Activated B cell treated with CpG ODN at 0.5 μM for 24 hours (primary cell): Measurements from ENCODE around the gene PLBD2. TPM values are rescaled to one million over a fixed set of nuclear protein-coding genes. Genes with fewer than 3 reads are reported as not detected.
A peak's percentile ranks its signal among the peaks of the same experiment; 100 is the strongest.

ENCODE experiments used
- ATAC-seq: fragments of 200-7000 bp; cut with Tn5 transposase; one replicate; pipeline ENCODE4 v1.10.0; 2021; ENCODE audit warnings: low read depth, mild to moderate bottlenecking, moderate library complexity
- CTCF ChIA-PET: fragments of 350-600 bp; sonication (Branson Sonifier 250); formaldehyde crosslinking; loops from one replicate; lab custom pipeline; 2021; ENCODE audit warnings: antibody characterized with exemption; lab: Charles Lee
- POLR2A ChIA-PET: fragments of 350-600 bp; sonication (Branson Sonifier 250); formaldehyde crosslinking; loops from one replicate; lab custom pipeline; 2021; ENCODE audit warnings: antibody characterized with exemption; lab: Charles Lee
- DNase-seq: peaks from one replicate; pipeline ENCODE4 v3.0.0; 2022
- H3K27ac Mint-ChIP-seq: one replicate; pipeline ENCODE4 v1.8.0; 2020; ENCODE audit warnings: mixed read lengths
- H3K27me3 Mint-ChIP-seq: one replicate; pipeline ENCODE4 v1.8.0; 2021; ENCODE audit warnings: mixed read lengths
- H3K36me3 Mint-ChIP-seq: one replicate; pipeline ENCODE4 v1.8.0; 2021; ENCODE audit warnings: low read depth, mixed read lengths
- H3K4me1 Mint-ChIP-seq: one replicate; pipeline ENCODE4 v1.8.0; 2021; ENCODE audit warnings: mixed read lengths
- H3K4me3 Mint-ChIP-seq: one replicate; pipeline ENCODE4 v1.8.0; 2020; ENCODE audit warnings: mild to moderate bottlenecking, mixed read lengths
- H3K9me3 Mint-ChIP-seq: one replicate; pipeline ENCODE4 v1.8.0; 2020; ENCODE audit warnings: mixed read lengths
- intact Hi-C: fragments of 100-400 bp; cut with micrococcal nuclease; formaldehyde crosslinking; loops from one replicate; pipeline ENCODE4 v1.15.1; 2024
- total RNA-seq: library from RNA; stranded (reverse); gene quantifications from 2 replicates; pipeline ENCODE4 v1.2.3, GENCODE V29; 2022
- TF ChIP-seq, protein P1 (sequence below): fragments of 200-600 bp; IDR thresholded peaks from one replicate; pipeline ENCODE4 v1.8.0; 2022; ENCODE audit warnings: antibody characterized with exemption, mild to moderate bottlenecking

PLBD2 gene
- total RNA-seq, 1 donor from 2014 or later, result 13.7 TPM

DNA sequence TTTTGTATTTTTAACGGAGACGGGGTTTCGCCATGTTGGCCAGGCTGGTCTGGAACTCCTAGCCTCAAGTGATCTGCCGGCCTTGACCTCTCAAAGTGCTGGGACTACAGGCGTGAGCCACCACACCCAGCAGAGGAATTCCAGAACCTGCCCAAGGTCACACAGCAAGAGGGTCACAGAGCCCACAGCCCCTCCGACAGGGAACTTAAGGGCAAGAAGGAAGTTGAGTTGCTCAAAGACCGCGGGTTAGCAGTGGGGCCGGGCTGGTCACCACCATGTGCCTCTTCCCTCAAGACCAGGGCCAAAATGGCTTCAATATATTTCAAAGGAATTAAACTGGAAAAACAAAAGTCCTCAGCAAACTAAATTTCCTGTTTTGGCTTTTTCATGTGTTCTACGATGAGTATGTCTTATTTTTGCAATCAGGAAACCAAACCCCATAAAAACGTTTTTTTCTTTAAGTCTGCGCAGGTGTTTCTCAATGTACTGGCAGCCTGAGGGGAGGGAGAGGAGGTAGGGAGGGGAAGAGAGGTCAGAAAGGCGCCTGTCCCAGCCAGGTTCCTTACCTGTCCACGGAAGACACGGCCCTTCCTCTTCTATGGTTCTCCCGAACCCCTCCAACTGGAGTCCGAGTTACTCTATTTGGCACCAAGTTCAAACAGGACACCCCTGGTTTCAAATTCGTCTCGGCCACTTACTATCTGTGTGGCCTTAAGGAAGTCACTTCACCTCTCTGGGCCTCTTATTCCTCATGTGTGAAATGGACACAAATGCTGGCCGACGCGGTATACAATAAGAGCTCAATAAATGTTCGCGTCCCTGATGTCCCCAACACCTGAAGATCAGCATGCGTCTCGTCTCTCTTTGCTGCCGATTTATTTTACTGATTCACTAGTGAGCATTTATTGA, 24.3 kb upstream of the PLBD2 start:
- ChIA-PET POLR2A (interaction anchor here (0.5 to 2.0 kb wide), 8 partner anchors 23 to 356 kb away, joined by 3 to 13 read pairs (median 4); partner anchors contain the start of genes OAS2, PLBD2 and TPCN1), CTCF (interaction anchor here (0.9 kb wide), 1 partner anchor 128 kb away, joined by 3 read pairs; no protein-coding TSS in a partner anchor)
- TF ChIP-seq, protein P1, sequence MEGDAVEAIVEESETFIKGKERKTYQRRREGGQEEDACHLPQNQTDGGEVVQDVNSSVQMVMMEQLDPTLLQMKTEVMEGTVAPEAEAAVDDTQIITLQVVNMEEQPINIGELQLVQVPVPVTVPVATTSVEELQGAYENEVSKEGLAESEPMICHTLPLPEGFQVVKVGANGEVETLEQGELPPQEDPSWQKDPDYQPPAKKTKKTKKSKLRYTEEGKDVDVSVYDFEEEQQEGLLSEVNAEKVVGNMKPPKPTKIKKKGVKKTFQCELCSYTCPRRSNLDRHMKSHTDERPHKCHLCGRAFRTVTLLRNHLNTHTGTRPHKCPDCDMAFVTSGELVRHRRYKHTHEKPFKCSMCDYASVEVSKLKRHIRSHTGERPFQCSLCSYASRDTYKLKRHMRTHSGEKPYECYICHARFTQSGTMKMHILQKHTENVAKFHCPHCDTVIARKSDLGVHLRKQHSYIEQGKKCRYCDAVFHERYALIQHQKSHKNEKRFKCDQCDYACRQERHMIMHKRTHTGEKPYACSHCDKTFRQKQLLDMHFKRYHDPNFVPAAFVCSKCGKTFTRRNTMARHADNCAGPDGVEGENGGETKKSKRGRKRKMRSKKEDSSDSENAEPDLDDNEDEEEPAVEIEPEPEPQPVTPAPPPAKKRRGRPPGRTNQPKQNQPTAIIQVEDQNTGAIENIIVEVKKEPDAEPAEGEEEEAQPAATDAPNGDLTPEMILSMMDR, result no peak
- ATAC-seq (peak; percentile 3), DNase-seq (no peak)
- H3K27me3 Mint-ChIP-seq, result no peaks in the 10 kb centered on the region
- peak overlapping the region; percentile 71 for H3K27ac Mint-ChIP-seq
- H3K4me1 Mint-ChIP-seq, result peaks cover 35% of the 10 kb centered on the region
- no peaks in the 10 kb centered on the region for H3K9me3 Mint-ChIP-seq
- H3K4me3 Mint-ChIP-seq, result peak overlapping the region; percentile 95
- peaks cover 28% of the 10 kb centered on the region for H3K36me3 Mint-ChIP-seq
- intact Hi-C loops, result loop anchor here (1.0 to 2.0 kb wide), 3 partner anchors 88 to 633 kb away; partner anchors contain the start of genes RBM19 and SDSL

DNA sequence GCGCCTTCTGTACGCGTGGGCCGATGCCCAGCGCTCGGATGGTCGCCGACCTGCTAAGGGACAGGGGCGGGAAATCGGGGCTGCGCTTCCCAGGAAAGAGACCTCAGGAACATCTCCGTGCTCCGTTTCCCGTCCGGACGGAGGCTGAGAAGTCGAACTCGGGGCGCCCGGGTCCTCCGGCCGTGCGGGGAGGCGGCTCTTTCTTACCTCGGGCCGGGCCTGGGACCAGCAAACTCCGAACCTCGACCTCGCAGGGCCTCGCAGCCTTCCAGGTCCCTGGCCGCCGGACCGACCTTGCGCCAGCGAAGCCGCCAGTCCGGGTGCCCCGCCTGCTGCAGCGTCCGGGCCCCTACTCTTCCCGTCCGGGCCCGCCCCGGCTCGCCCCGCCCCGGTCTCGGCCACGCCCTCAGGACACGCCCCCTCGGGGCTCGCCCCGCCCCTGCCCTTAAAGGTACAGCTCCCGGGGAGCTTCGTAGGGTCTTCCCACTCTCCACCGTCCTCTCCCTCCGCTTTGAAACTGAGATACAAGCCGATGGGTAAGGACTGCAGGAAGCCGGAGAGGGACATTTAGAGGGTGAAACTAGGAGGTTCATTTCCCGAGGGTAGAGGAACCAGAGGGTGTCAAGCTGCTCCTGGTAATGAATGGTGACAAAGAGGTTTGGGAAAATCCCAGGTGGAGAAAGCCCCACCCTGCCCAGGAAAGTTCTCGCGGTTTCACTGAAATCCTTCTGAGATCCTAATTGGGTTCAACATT, 23.4 kb upstream of the PLBD2 start, which contains the start of gene SLC8B1:
SLC8B1 (minus strand) TSS at position 324 of the 754 bp plus-strand sequence. CDS start 2,231 bp downstream, outside the sequence.
- TF ChIP-seq, protein P1, result no peak
- Mint-ChIP-seq H3K9me3 (no peaks in the 10 kb centered on the region), H3K27ac (peak within 1 kb of the TSS; percentile 71), H3K36me3 (peaks cover 25% of the 10 kb centered on the region), H3K4me3 (peak within 1 kb of the TSS; percentile 95), H3K27me3 (no peaks in the 10 kb centered on the region), H3K4me1 (peaks cover 35% of the 10 kb centered on the region)
- DNase-seq (peak; percentile 89), ATAC-seq (peak; percentile 100)
- intact Hi-C loops, result loop anchor here (1.0 to 2.0 kb wide), 5 partner anchors 23 to 632 kb away; partner anchors contain the start of genes DDX54, PLBD2, RBM19 and RITA1
- CTCF ChIA-PET, result interaction anchor here (0.7 to 0.9 kb wide), 3 partner anchors 9 to 249 kb away, joined by 3 read pairs; no protein-coding TSS in a partner anchor
- POLR2A ChIA-PET, result interaction anchor here (0.5 to 2.0 kb wide), 14 partner anchors 22 to 357 kb away, joined by 3 to 13 read pairs (median 4); partner anchors contain the start of genes OAS2, PLBD2 and SDSL

DNA sequence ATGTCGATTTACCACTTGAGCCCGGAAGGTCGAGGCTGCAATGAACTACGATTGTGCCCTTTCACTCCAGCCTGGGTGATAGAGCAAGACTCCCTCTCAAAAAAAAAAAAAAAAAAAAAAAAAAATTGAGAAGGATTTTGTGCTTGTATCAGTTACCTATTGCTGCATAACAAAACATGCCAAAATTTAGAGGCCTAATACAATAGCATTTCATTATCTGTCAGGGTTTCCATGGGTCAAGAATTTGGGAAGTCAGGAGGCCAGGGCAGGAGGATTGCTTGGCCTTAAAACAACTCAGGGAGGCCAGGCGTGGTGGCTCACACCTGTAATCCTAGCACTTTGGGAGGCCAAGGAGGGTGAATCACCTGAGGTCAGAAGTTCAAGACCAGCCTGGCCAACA, 18.8 kb upstream of the PLBD2 start:
- Mint-ChIP-seq H3K9me3 (no peaks in the 10 kb centered on the region), H3K4me1 (peaks cover 15% of the 10 kb centered on the region), H3K27ac (no peak overlapping the region), H3K36me3 (peaks cover 1% of the 10 kb centered on the region), H3K4me3 (no peak overlapping the region), H3K27me3 (no peaks in the 10 kb centered on the region)
- intact Hi-C loops, result no loop called here
- no peak for ATAC-seq
- CTCF ChIA-PET, result no interaction called here
- POLR2A ChIA-PET, result no interaction called here
- no peak for DNase-seq
- TF ChIP-seq, protein P1, result no peak

DNA sequence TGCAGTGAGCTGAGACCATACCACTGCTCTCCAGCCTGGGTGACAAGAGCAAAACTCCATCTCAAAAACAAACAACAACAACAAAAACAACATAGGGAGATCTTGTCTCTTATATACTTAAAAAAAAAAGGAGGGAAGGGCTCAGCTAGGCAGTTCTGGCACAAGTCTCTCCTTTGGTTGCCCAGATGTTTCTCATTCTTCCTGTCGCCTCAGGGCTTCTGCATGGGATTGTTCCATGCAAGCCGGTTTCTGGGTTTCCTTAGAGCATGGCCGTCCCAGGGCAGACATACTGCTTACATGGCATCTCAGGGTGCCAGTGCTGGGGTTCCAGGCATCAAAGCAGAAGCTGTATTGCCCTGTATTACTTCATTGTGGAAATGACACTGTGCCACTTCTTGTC, 18.3 kb upstream of the PLBD2 start:
- DNase-seq (no peak), ATAC-seq (no peak)
- no peak overlapping the region for H3K27ac Mint-ChIP-seq
- intact Hi-C loops, result no loop called here
- no peaks in the 10 kb centered on the region for H3K27me3 Mint-ChIP-seq
- H3K4me1 Mint-ChIP-seq, result peaks cover 12% of the 10 kb centered on the region
- TF ChIP-seq, protein P1, result no peak
- CTCF ChIA-PET, result no interaction called here
- POLR2A ChIA-PET, result no interaction called here
- no peaks in the 10 kb centered on the region for H3K36me3 Mint-ChIP-seq
- H3K4me3 Mint-ChIP-seq, result no peak overlapping the region
- H3K9me3 Mint-ChIP-seq, result no peaks in the 10 kb centered on the region
